Naive B cell (primary cell): ENCODE data around the gene MRPL1. TPM values are rescaled to one million over a fixed set of nuclear protein-coding genes. Genes with fewer than 3 reads are reported as not detected.

Experiments used
- ATAC-seq, 2 donors: fragments of 150-1000 bp; cut with Tn5 transposase; 2 replicates each; pipeline ENCODE4 v1.10.0; 2021; ENCODE audit warnings: low read depth in 2 of 2, mild to moderate bottlenecking in 2 of 2, moderate library complexity in 2 of 2
- DNase-seq: peaks from one replicate; pipeline ENCODE4 v3.0.0; 2022
- H3K27ac Mint-ChIP-seq, 6 donors: one replicate each; pipeline ENCODE4 v1.8.0; 2020 to 2022; ENCODE audit warnings: mild to moderate bottlenecking in 6 of 6, mixed read lengths in 6 of 6, moderate library complexity in 5 of 6, inconsistent platforms in 2 of 6
- H3K27me3 Mint-ChIP-seq, 3 donors: one replicate each; pipeline ENCODE4 v1.8.0; 2021 to 2022; ENCODE audit warnings: mixed read lengths in 3 of 3, mild to moderate bottlenecking in 1 of 3
- H3K36me3 Mint-ChIP-seq, 2 donors: one replicate each; pipeline ENCODE4 v1.8.0; 2020 to 2022; ENCODE audit warnings: mixed read lengths in 2 of 2, inconsistent platforms in 1 of 2, mild to moderate bottlenecking in 1 of 2
- H3K4me1 Mint-ChIP-seq, 3 donors: one replicate each; pipeline ENCODE4 v1.8.0; 2020 to 2022; ENCODE audit warnings: mixed read lengths in 3 of 3, inconsistent platforms in 1 of 3, mild to moderate bottlenecking in 1 of 3, moderate library complexity in 1 of 3
- H3K4me3 Mint-ChIP-seq, 8 donors: one replicate each; pipeline ENCODE4 v1.8.0; 2020 to 2022; ENCODE audit warnings: mild to moderate bottlenecking in 8 of 8, mixed read lengths in 8 of 8, moderate library complexity in 8 of 8, inconsistent platforms in 2 of 8
- H3K9me3 Mint-ChIP-seq, 7 donors: one replicate each; pipeline ENCODE4 v1.8.0; 2020 to 2022; ENCODE audit warnings: mixed read lengths in 7 of 7, mild to moderate bottlenecking in 5 of 7, inconsistent platforms in 2 of 7, moderate library complexity in 1 of 7
- polyA plus RNA-seq, 6 donors: library from polyadenylated mRNA; unstranded; fragments of 300-500 nt; fragmentation: Illumina TruSeq; gene quantifications; one replicate each; pipeline ENCODE4 v1.2.3, GENCODE V29; 2021; ENCODE audit warnings: low read depth in 6 of 6

The MRPL1 gene
- polyA plus RNA-seq, 6 donors from 2014 or later, result 22.3 to 30.9 (median 23.6) TPM

DNA sequence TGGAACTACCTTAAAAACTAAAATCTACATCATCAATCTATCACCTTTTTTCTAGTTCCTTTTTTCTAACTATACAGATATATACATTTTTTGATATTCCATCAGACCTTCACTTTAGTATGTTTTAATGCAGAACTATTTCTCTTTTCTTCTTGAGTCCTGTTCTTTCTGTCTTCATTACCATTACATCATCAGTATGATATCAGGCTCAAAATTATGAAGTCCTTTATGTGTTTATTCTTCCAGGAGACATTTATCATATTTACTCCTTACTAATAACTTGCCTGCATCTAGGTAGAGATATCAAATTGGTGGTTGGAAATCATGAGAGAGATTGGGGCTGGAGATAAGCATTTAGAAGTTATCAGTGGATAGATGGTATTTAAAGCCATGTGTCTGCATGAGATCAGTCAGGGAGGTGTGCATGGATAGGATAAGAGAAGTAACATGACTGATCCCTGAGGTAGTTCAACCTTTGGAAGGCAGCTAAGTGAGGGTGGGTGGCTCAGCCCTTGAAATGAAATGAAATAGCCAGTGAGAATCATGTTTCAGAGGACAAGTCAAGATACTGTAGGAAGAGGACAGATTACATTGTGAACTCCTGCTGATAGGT lies 43.1 kb downstream of the MRPL1 start:
- peaks cover 3 to 8% of the 10 kb centered on the region in 2 donors for H3K36me3 Mint-ChIP-seq
- H3K9me3 Mint-ChIP-seq, result no peaks in the 10 kb centered on the region
- H3K27me3 Mint-ChIP-seq, result no peaks in the 10 kb centered on the region
- ATAC-seq (no peak), DNase-seq (no peak)
- no peak overlapping the region for H3K4me3 Mint-ChIP-seq
- H3K27ac Mint-ChIP-seq, result peak overlapping the region in 2 of 6 donors; percentile 33 to 53
- peaks cover 1 to 9% (median 6%) of the 10 kb centered on the region in 3 donors for H3K4me1 Mint-ChIP-seq

DNA sequence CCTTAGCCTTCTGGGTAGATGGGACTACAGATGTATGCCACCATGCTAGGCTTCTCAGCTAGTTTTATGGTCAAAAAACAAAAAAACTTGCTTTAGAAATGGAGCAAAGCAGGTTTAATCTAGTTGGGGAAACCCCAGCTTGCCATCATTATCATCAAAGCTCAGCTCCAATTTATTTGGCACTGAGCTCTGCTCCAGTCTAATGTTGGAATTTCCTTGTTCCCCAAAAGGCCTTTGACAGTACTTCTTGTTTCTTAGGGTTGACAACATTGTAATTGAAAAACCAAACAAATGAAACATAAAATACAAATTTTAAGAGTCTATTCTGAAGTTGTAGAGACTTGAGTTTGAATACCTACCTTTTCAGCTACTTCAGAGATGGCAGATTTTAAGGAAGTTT lies 48.0 kb downstream of the MRPL1 start:
- no peak overlapping the region for H3K4me3 Mint-ChIP-seq
- H3K9me3 Mint-ChIP-seq, result peaks cover 0 to 2% (median 0%) of the 10 kb centered on the region in 7 donors
- H3K4me1 Mint-ChIP-seq, result peaks cover 18 to 27% (median 25%) of the 10 kb centered on the region in 3 donors
- peak overlapping the region in 4 of 6 donors; percentile 27 to 63 (median 50) for H3K27ac Mint-ChIP-seq
- ATAC-seq (peak in 1 of 2 donors; percentile 14), DNase-seq (no peak)
- no peaks in the 10 kb centered on the region for H3K27me3 Mint-ChIP-seq
- peaks cover 0 to 9% of the 10 kb centered on the region in 2 donors for H3K36me3 Mint-ChIP-seq

DNA sequence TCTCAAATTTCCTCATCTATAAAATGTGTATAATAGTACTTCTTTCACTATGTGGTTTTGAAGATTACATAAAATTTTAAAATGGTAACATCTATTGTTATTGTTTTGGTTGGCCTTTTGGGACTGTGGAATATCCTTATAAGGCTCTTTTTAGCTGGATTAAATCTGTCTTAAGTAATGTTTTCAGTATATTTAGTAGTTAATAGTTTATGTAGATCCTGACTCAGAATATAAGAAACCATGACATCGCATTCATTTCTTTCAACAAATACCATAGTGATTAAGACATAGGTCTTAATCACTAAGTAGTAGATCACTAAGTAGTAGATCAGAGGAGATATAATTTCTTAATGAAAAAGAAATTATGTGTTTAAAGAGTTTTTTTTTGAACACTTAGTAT lies 48.5 kb downstream of the MRPL1 start:
- no peak for ATAC-seq
- DNase-seq, result no peak
- Mint-ChIP-seq H3K4me3 (peak overlapping the region in 1 of 8 donors; percentile 10), H3K27me3 (no peaks in the 10 kb centered on the region), H3K4me1 (peaks cover 18 to 25% (median 23%) of the 10 kb centered on the region in 3 donors), H3K9me3 (peaks cover 0 to 2% (median 0%) of the 10 kb centered on the region in 7 donors), H3K27ac (peak overlapping the region in 3 of 6 donors; percentile 45 to 63 (median 56)), H3K36me3 (peaks cover 0 to 9% of the 10 kb centered on the region in 2 donors)

DNA sequence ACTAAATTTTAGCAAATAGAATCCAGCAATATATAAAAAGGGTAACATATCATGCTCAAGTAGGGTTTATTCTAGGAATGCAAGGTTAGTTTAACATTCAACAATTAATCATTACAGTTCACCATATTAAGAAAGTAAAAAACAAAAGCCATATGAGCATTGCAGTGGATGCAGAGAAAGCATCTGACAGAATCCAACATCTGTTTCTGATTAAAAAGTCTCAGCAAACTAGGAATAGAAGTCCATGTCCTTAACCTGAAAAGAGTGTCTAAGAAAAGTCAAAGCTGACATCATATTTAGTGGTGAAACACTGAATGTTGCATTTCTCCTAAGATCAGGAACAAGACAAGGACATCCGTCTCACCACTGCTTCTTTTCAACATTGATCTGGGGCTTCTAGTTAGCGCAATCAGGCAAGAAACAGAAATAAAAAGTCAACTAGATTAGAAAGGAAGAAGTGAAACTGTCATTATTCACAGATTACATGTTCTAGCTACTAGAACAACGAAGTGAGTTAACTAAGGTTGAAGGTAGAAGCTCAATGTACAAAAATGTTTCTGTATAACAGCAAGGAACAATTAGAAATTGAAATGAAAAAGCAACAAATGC lies 49.3 kb downstream of the MRPL1 start:
- H3K4me1 Mint-ChIP-seq, result peaks cover 19 to 27% (median 24%) of the 10 kb centered on the region in 3 donors
- peak overlapping the region in 3 of 8 donors; percentile 4 to 38 (median 27) for H3K4me3 Mint-ChIP-seq
- H3K27ac Mint-ChIP-seq, result peak overlapping the region in 3 of 6 donors; percentile 42 to 63 (median 45)
- H3K36me3 Mint-ChIP-seq, result peaks cover 0 to 9% of the 10 kb centered on the region in 2 donors
- DNase-seq (peak; percentile 21), ATAC-seq (peak; percentile 77 to 85)
- H3K9me3 Mint-ChIP-seq, result peaks cover 0 to 2% (median 0%) of the 10 kb centered on the region in 7 donors
- H3K27me3 Mint-ChIP-seq, result no peaks in the 10 kb centered on the region

DNA sequence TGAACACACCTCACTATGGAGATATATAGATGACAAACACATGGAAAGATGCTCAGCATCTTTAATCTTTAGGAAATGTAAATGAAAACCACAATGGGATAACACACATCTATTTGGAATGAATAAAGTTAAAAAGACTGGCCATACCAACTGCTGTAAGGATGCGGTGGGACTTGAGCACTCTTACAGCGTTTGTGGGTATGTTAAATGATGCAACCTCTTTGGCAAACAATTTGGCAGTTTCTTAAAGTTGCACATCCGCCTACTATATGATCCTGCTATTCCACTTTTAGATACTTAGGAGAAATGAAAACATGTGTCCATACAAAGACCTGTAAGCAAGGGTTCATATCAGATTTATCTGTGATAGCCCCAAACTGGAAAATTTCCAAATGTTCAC lies 50.7 kb downstream of the MRPL1 start:
- Mint-ChIP-seq H3K27me3 (no peaks in the 10 kb centered on the region), H3K36me3 (peaks cover 0 to 9% of the 10 kb centered on the region in 2 donors), H3K4me1 (peaks cover 26 to 34% (median 30%) of the 10 kb centered on the region in 3 donors), H3K4me3 (no peak overlapping the region), H3K27ac (no peak overlapping the region), H3K9me3 (peaks cover 0 to 2% (median 0%) of the 10 kb centered on the region in 7 donors)
- no peak for ATAC-seq
- no peak for DNase-seq

DNA sequence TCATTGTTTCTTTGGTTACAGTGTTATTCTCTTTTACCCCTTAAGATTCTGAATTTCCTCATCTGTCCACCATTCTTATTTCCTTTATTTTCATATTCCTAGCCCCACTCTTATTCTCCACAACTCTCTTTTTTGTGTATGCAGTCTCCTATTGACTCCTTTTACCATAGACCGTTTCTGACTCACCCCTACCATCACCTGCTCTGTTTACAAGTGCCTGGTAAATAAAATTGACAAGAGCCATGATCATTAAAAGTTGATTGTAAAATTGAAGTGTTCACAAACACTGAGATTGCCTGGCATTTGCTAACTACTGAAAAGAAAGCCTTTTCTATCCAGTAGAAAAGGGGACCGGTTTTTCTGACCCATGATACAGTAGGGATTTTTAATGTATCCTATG lies 54.4 kb downstream of the MRPL1 start:
- H3K27ac Mint-ChIP-seq, result no peak overlapping the region
- H3K4me3 Mint-ChIP-seq, result no peak overlapping the region
- H3K4me1 Mint-ChIP-seq, result peaks cover 19 to 23% (median 19%) of the 10 kb centered on the region in 3 donors
- peaks cover 3 to 10% of the 10 kb centered on the region in 2 donors for H3K36me3 Mint-ChIP-seq
- DNase-seq (no peak), ATAC-seq (no peak)
- peaks cover 0 to 2% (median 0%) of the 10 kb centered on the region in 7 donors for H3K9me3 Mint-ChIP-seq
- no peaks in the 10 kb centered on the region for H3K27me3 Mint-ChIP-seq

DNA sequence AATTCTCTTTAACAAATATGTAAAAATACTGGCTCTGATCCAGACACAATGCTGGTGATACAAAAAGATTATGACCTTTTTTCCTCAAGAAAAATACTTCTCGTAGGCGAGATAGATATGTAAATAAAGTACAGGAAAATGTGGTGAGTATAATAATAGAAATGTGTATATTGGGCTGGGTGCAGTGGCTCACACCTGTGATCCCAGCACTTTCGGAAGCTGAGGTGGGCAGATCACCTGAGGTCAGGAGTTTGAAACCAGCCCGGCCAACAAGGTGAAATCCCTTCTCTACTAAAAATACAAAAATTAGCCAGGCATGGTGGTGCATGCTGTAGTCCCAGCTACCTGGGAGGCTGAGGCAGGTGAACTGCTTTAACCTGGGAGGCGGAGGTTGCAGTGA lies 55.0 kb downstream of the MRPL1 start:
- peak overlapping the region in 1 of 8 donors; percentile 11 for H3K4me3 Mint-ChIP-seq
- no peak for ATAC-seq
- H3K36me3 Mint-ChIP-seq, result peaks cover 8 to 15% of the 10 kb centered on the region in 2 donors
- H3K27ac Mint-ChIP-seq, result peak overlapping the region in 1 of 6 donors; percentile 38
- peaks cover 0 to 2% (median 0%) of the 10 kb centered on the region in 7 donors for H3K9me3 Mint-ChIP-seq
- DNase-seq, result no peak
- peaks cover 14 to 20% (median 15%) of the 10 kb centered on the region in 3 donors for H3K4me1 Mint-ChIP-seq
- no peaks in the 10 kb centered on the region for H3K27me3 Mint-ChIP-seq

DNA sequence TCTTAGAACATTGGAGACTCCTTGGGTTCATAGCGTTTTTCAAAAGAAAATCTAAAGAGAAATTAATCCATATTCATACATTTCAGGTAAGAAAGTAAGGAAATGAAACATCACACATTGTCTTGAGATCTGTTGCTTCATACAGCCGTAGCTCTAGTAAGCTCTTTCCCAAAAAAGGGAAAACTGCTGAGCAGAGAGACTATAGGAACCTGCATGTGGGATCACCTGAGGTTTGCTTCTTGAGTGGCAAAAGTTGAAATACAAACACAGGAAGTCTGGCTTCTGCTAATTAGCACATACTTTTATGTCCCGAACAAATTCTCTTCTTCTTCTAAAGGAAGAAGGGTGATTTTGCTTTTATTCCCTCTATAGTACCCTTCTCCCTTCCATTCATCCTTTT lies 57.7 kb downstream of the MRPL1 start:
- DNase-seq (no peak), ATAC-seq (no peak)
- Mint-ChIP-seq H3K27me3 (no peaks in the 10 kb centered on the region), H3K4me3 (no peak overlapping the region), H3K9me3 (peaks cover 0 to 9% (median 0%) of the 10 kb centered on the region in 7 donors), H3K36me3 (peaks cover 6 to 20% of the 10 kb centered on the region in 2 donors), H3K27ac (peak overlapping the region in 1 of 6 donors; percentile 79), H3K4me1 (peaks cover 12 to 19% (median 13%) of the 10 kb centered on the region in 3 donors)

DNA sequence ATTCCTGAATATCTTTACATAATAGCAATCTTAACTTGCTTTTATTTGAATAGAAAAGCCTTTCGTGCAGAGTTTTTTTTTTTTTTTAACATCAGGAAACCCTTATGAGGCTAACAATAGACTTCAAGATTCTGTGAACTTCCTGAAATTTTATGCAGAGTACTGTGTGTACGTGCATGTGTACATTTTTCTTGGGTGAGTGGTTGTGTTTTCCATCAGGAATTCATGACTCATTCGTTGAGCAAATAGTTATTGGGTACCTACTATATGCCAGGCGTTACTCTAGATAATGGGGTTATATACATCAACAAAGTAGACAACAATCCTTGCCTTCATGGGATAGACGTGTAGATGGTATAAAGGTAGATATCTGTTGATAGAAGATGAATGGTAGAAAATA lies 59.1 kb downstream of the MRPL1 start:
- H3K27me3 Mint-ChIP-seq, result no peaks in the 10 kb centered on the region
- DNase-seq, result no peak
- H3K4me3 Mint-ChIP-seq, result no peak overlapping the region
- H3K4me1 Mint-ChIP-seq, result peaks cover 10 to 19% (median 12%) of the 10 kb centered on the region in 3 donors
- H3K9me3 Mint-ChIP-seq, result peaks cover 0 to 16% (median 2%) of the 10 kb centered on the region in 7 donors
- peaks cover 6 to 29% of the 10 kb centered on the region in 2 donors for H3K36me3 Mint-ChIP-seq
- ATAC-seq, result no peak
- no peak overlapping the region for H3K27ac Mint-ChIP-seq

DNA sequence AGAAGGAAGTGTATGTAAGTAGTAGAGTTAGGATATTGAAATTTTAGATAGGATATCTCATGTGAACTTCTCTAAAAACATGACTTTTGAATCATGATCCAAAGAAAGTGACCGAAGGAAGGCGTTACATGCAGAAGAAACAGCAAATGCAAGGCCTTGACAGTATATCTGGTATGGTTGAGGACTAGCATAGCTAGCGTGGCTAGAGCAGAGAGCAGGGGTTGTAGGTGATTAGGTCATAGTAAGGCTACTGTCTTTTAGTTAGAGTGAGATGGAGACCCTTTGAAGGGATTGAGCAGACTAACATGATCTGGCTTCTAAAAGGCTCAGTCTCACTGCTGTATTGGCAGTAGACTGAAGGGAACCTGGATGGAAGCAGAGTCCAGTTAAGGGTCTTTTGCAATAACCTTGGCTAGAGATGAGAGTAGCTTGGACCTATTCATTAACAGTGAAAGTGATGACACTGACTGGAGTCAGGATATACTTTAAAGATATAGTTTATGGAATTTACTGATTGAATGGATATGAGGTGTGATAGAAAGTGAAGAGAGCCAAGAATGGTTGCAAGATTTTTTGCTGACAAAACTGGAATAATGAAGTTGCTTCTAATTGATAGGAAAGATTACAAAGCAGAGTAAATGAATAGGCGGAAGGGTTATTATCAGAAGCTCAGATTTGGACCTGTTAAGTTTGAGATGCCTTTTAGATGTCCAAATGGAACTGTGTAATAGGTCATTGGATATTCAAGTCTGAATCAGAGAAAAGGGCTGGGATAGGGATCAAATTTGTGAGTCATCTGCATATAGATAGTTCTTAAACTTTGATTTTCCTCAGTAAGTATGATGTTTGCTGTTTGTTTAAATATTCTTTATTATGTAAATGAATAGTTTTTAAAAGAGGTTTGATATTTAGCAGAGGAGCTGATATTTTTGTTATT lies 59.8 kb downstream of the MRPL1 start:
- Mint-ChIP-seq H3K36me3 (peaks cover 6 to 32% of the 10 kb centered on the region in 2 donors), H3K9me3 (peaks cover 0 to 16% (median 2%) of the 10 kb centered on the region in 7 donors), H3K27me3 (no peaks in the 10 kb centered on the region), H3K4me1 (peaks cover 5 to 13% (median 8%) of the 10 kb centered on the region in 3 donors), H3K4me3 (no peak overlapping the region), H3K27ac (no peak overlapping the region)
- DNase-seq (no peak), ATAC-seq (no peak)

DNA sequence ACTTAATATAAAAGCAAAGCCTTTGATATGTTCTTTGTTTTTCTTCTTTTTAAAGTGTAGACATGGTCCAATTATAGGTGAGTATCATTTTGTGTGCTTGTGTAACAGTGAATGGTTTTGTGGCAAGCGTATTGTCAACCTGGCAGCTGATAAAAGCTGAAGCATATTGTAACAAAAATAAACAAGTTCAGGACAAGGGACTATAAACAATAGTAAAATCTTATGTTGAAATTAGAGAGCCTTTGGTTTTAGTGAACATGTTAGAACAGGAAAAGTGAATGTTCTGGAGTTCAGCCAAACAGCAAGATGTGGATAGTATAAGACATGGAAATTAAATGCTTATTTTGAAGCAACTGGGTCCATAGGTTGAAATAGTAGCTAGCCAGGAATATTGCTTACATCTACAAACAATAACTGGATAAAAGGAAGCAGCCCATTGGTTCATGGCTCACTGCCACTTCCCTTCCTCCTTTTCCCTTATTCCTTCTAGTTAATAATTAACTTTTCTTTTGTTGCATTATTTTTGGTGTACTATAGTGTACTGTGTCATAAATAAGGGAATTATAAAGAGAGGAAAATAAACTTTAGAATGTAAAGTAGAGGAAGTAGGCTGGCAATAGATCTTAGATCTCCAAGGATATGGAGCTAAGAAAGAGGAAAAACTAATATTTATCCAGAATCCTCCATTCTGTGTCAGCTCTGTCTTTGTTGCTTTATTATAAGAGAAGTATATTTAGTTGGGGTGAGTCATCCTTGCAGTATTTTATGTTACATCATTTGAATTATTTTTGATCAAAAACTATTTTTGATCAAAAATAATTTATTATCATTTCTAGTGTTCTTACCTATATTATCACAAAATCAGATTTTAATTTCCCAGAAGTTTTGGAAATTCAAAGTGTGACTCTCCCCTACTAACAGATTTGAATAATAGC lies 65.6 kb downstream of the MRPL1 start:
- Mint-ChIP-seq H3K4me1 (no peaks in the 10 kb centered on the region), H3K27ac (peak overlapping the region in 1 of 6 donors; percentile 6), H3K36me3 (peaks cover 16 to 39% of the 10 kb centered on the region in 2 donors), H3K9me3 (peaks cover 0 to 16% (median 2%) of the 10 kb centered on the region in 7 donors), H3K27me3 (no peaks in the 10 kb centered on the region), H3K4me3 (no peak overlapping the region)
- ATAC-seq (no peak), DNase-seq (no peak)

DNA sequence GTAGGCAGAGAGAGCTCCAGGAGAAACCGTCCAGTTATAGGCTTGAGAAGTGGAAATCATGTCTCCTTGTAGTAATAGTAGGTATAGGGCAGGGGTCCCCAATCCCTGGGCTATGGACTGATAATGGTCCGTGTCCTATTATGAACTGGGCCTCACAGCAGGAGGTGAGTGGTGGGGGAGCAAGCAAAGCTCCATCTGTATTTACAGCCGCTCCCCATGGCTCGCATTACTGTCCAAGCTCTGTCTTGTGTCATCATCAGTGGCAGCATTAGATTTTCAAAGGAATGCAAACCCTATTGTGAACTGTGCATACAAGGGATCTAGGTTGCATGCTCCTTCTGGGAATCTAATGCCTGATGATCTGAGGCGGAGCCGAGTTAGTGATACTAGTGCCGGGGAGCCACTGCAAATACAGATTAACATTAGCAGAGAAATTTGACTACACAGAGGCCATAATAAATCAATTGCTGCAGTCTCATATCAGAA lies 67.6 kb downstream of the MRPL1 start:
- ATAC-seq (no peak), DNase-seq (no peak)
- Mint-ChIP-seq H3K4me3 (no peak overlapping the region), H3K36me3 (peaks cover 22 to 39% of the 10 kb centered on the region in 2 donors), H3K27ac (peak overlapping the region in 1 of 6 donors; percentile 24), H3K4me1 (no peaks in the 10 kb centered on the region), H3K27me3 (no peaks in the 10 kb centered on the region), H3K9me3 (peaks cover 0 to 8% (median 2%) of the 10 kb centered on the region in 7 donors)
